ENCODE data around the gene CACNA2D3.

GRCh38 chr3:54366839-54367238, 244.5 kb downstream of the CACNA2D3 start:
- TF ChIP-seq POLR2A (IDR thresholded peaks at IDR 0.05; ENCODE audit: low read length) (no peak), GATA1 (IDR thresholded peaks at IDR 0.05; ENCODE audit: low read depth, low read length) (no peak)
